ENCODE results near the gene ITGB6.
"Not testable (repeated sequence)": the region's sequence is repeated elsewhere in the genome, so short reads cannot be mapped to it uniquely, and the experiment has no call there.

The ITGB6 gene

GRCh38 chr2:160137464-160137863 lies 62.6 kb downstream of the ITGB6 start:
- no peak for TF ChIP-seq CTCF (conservative IDR thresholded peaks at IDR 0.05; ENCODE audit: control insufficient read depth, insufficient read depth, low read depth, low read length)
- DNase-seq (ENCODE audit: low read depth): no peak
- H3K4me3 ChIP-seq (ENCODE audit: control insufficient read depth, low read depth, low read length): no peak overlapping the region

GRCh38 chr2:160132761-160133160 lies 67.3 kb downstream of the ITGB6 start:
- TF ChIP-seq CTCF (conservative IDR thresholded peaks at IDR 0.05; ENCODE audit: control insufficient read depth, insufficient read depth, low read depth, low read length): no peak
- no peak for DNase-seq (ENCODE audit: low read depth)
- no peak overlapping the region for H3K4me3 ChIP-seq (ENCODE audit: control insufficient read depth, low read depth, low read length)

- no peak for DNase-seq (ENCODE audit: low read depth)
- TF ChIP-seq CTCF (conservative IDR thresholded peaks at IDR 0.05; ENCODE audit: control insufficient read depth, insufficient read depth, low read depth, low read length): no peak
- no peak overlapping the region for H3K4me3 ChIP-seq (ENCODE audit: control insufficient read depth, low read depth, low read length)
Observed at GRCh38 chr2:160126756-160127155, 73.3 kb downstream of the ITGB6 start.

- TF ChIP-seq CTCF (conservative IDR thresholded peaks at IDR 0.05; ENCODE audit: control insufficient read depth, insufficient read depth, low read depth, low read length): no peak
- no peak overlapping the region for H3K4me3 ChIP-seq (ENCODE audit: control insufficient read depth, low read depth, low read length)
- no peak for DNase-seq (ENCODE audit: low read depth)
Observed at GRCh38 chr2:160126315-160126714, 73.8 kb downstream of the ITGB6 start.

- no peak for TF ChIP-seq CTCF (conservative IDR thresholded peaks at IDR 0.05; ENCODE audit: control insufficient read depth, insufficient read depth, low read depth, low read length)
- no peak for DNase-seq (ENCODE audit: low read depth)
- no peak overlapping the region for H3K4me3 ChIP-seq (ENCODE audit: control insufficient read depth, low read depth, low read length)
Observed at GRCh38 chr2:160125828-160126227, 74.2 kb downstream of the ITGB6 start.

GRCh38 chr2:160125366-160125765 lies 74.7 kb downstream of the ITGB6 start:
- TF ChIP-seq CTCF (conservative IDR thresholded peaks at IDR 0.05; ENCODE audit: control insufficient read depth, insufficient read depth, low read depth, low read length): no peak
- H3K4me3 ChIP-seq (ENCODE audit: control insufficient read depth, low read depth, low read length): no peak overlapping the region
- no peak for DNase-seq (ENCODE audit: low read depth)

GRCh38 chr2:160124571-160124970 lies 75.5 kb downstream of the ITGB6 start:
- TF ChIP-seq CTCF (conservative IDR thresholded peaks at IDR 0.05; ENCODE audit: control insufficient read depth, insufficient read depth, low read depth, low read length): no peak

GRCh38 chr2:160114721-160115120 lies 85.4 kb downstream of the ITGB6 start:
- DNase-seq (ENCODE audit: low read depth); H3K4me3 ChIP-seq (ENCODE audit: control insufficient read depth, low read depth, low read length): not testable (repeated sequence)

More at GRCh38 chr2:160124571-160124970, 75.5 kb downstream of the ITGB6 start:
- DNase-seq (ENCODE audit: low read depth): no peak
- H3K4me3 ChIP-seq (ENCODE audit: control insufficient read depth, low read depth, low read length): no peak overlapping the region

All from fibroblast of mammary gland (primary cell).